Nucleus accumbens (tissue), 56 donors: ENCODE results near the gene PARL.

Source experiments
- DNase-seq, 56 donors: peaks; one replicate each; lab custom pipeline; 2025; lab: John Stamatoyannopoulos, UW

The PARL gene

GRCh38 chr3:183818706-183819624, 65.7 kb downstream of the PARL start:
- DNase-seq = peak in 55 of 56 donors; percentile 37 to 95 (median 85)

GRCh38 chr3:183818041-183818620, 66.5 kb downstream of the PARL start:
- DNase-seq = no peak

GRCh38 chr3:183817639-183818038, 67.0 kb downstream of the PARL start:
- no peak for DNase-seq

GRCh38 chr3:183816681-183817510, 67.8 kb downstream of the PARL start:
- DNase-seq = no peak

GRCh38 chr3:183815951-183816475, 68.7 kb downstream of the PARL start:
- DNase-seq = peak in 1 of 56 donors; percentile 17

- DNase-seq = no peak
Observed at GRCh38 chr3:183815563-183815940, 69.1 kb downstream of the PARL start.

GRCh38 chr3:183814240-183814639, 70.4 kb downstream of the PARL start:
- DNase-seq = no peak

- peak in 40 of 56 donors; percentile 18 to 69 (median 41) for DNase-seq
Observed at GRCh38 chr3:183812761-183813445, 71.8 kb downstream of the PARL start.

GRCh38 chr3:183811638-183812037, 73.0 kb downstream of the PARL start:
- no peak for DNase-seq

GRCh38 chr3:183810643-183811594, 73.8 kb downstream of the PARL start:
- no peak for DNase-seq

GRCh38 chr3:183809270-183809669, 75.4 kb downstream of the PARL start:
- DNase-seq = no peak

GRCh38 chr3:183808355-183808754, 76.3 kb downstream of the PARL start:
- no peak for DNase-seq

- DNase-seq = no peak
Observed at GRCh38 chr3:183807881-183808280, 76.8 kb downstream of the PARL start.

GRCh38 chr3:183807209-183807728, 77.4 kb downstream of the PARL start:
- DNase-seq = no peak

- no peak for DNase-seq
Observed at GRCh38 chr3:183802989-183803388, 81.7 kb downstream of the PARL start.

GRCh38 chr3:183801601-183802000, 83.1 kb downstream of the PARL start:
- no peak for DNase-seq

GRCh38 chr3:183800243-183800863, 84.3 kb downstream of the PARL start:
- peak in 53 of 56 donors; percentile 11 to 92 (median 75) for DNase-seq

- DNase-seq = peak in 4 of 56 donors; percentile 26 to 50 (median 32)
Observed at GRCh38 chr3:183799461-183799860, 85.2 kb downstream of the PARL start.
